Neutrophil (primary cell): ENCODE measurements around the gene NFIB.

Experiments
- H3K27ac ChIP-seq: fragments of 200-600 bp; sonication (generic); 2 replicates; pipeline ENCODE4 v1.5.1; 2016; ENCODE audit warnings: mild to moderate bottlenecking, moderate library complexity
- H3K27me3 ChIP-seq: fragments of 200-600 bp; sonication (generic); 2 replicates; pipeline ENCODE4 v1.6.0; 2016; ENCODE audit warnings: mild to moderate bottlenecking
- H3K36me3 ChIP-seq: fragments of 200-600 bp; sonication (generic); 2 replicates; pipeline ENCODE4 v1.5.1; 2017
- H3K4me1 ChIP-seq, 2 experiments: fragments of 200-600 bp in 1 of 2; sonication (generic) in 1 of 2; 1 replicate in 1 of 2; 2 replicates in 1 of 2; pipeline versions ENCODE4 v1.5.1 to v1.6.1; 2013 to 2016; ENCODE audit warnings: low read depth in 1 of 2, low read length in 1 of 2, mild to moderate bottlenecking in 1 of 2, moderate library complexity in 1 of 2; ENCODE audit not compliant: control insufficient read depth in 1 of 2, insufficient read depth in 1 of 2
- H3K4me3 ChIP-seq, 2 experiments: fragments of 200-600 bp in 1 of 2; sonication (generic) in 1 of 2; 1 replicate in 1 of 2; 2 replicates in 1 of 2; pipeline ENCODE4 v1.5.1; 2013 to 2016; ENCODE audit warnings: low read depth in 1 of 2, low read length in 1 of 2, mild to moderate bottlenecking in 1 of 2, moderate library complexity in 1 of 2
- H3K9me3 ChIP-seq: fragments of 200-600 bp; sonication (generic); 2 replicates; pipeline ENCODE4 v1.5.1; 2016
- CTCF ChIP-seq: fragments of 200-600 bp; sonication (generic); IDR thresholded peaks from 2 replicates; pipeline ENCODE4 v1.5.1; 2016; ENCODE audit warnings: antibody characterized with exemption

Gene NFIB

GRCh38 chr9:14340219-14340873, 26.4 kb upstream of the NFIB start:
- Histone ChIP-seq H3K9me3 (no peaks in the 10 kb centered on the region), H3K36me3 (no peaks in the 10 kb centered on the region), H3K27ac (no peak overlapping the region), H3K27me3 (peaks cover 62% of the 10 kb centered on the region), H3K4me1 (no peaks in the 10 kb centered on the region), H3K4me3 (no peak overlapping the region)
- no peak for TF ChIP-seq CTCF

- Histone ChIP-seq H3K36me3 (no peaks in the 10 kb centered on the region), H3K4me3 (no peak overlapping the region), H3K27ac (no peak overlapping the region), H3K9me3 (no peaks in the 10 kb centered on the region), H3K4me1 (no peaks in the 10 kb centered on the region), H3K27me3 (peaks cover 62% of the 10 kb centered on the region)
- no peak for TF ChIP-seq CTCF
These were observed 25.8 kb upstream of the NFIB start for GRCh38 chr9:14339746-14340145.

GRCh38 chr9:14337615-14338014, 23.7 kb upstream of the NFIB start:
- no peaks in the 10 kb centered on the region for H3K9me3 ChIP-seq
- no peaks in the 10 kb centered on the region for H3K4me1 ChIP-seq
- H3K36me3 ChIP-seq = no peaks in the 10 kb centered on the region
- peaks cover 45% of the 10 kb centered on the region for H3K27me3 ChIP-seq
- H3K27ac ChIP-seq = no peak overlapping the region
- no peak for TF ChIP-seq CTCF
- no peak overlapping the region for H3K4me3 ChIP-seq

- no peaks in the 10 kb centered on the region for H3K36me3 ChIP-seq
- no peak for TF ChIP-seq CTCF
- H3K9me3 ChIP-seq = no peaks in the 10 kb centered on the region
- H3K4me1 ChIP-seq = no peaks in the 10 kb centered on the region
- peaks cover 32% of the 10 kb centered on the region for H3K27me3 ChIP-seq
- no peak overlapping the region for H3K4me3 ChIP-seq
- no peak overlapping the region for H3K27ac ChIP-seq
These were observed 22.3 kb upstream of the NFIB start for GRCh38 chr9:14336244-14336643.

GRCh38 chr9:14331120-14331519, 17.2 kb upstream of the NFIB start:
- H3K4me3 ChIP-seq = no peak overlapping the region
- H3K9me3 ChIP-seq = no peaks in the 10 kb centered on the region
- peaks cover 48% of the 10 kb centered on the region for H3K27me3 ChIP-seq
- no peaks in the 10 kb centered on the region for H3K36me3 ChIP-seq
- H3K4me1 ChIP-seq = no peaks in the 10 kb centered on the region
- no peak overlapping the region for H3K27ac ChIP-seq
- no peak for TF ChIP-seq CTCF
